Memory B cell (primary cell): ENCODE results near the gene NUTM2G.
"Not testable (repeated sequence)": the region's sequence is repeated elsewhere in the genome, so short reads cannot be mapped to it uniquely, and the experiment has no call there.

Experiments
- ATAC-seq: fragments of 150-1000 bp; cut with Tn5 transposase; 2 replicates; pipeline ENCODE4 v1.10.0; 2021; ENCODE audit warnings: low read depth, mild to moderate bottlenecking, moderate library complexity
- DNase-seq, 2 donors: peaks; one replicate each; pipeline ENCODE4 v3.0.0; 2022; ENCODE audit warnings: low spot score in 2 of 2
- H3K27ac Mint-ChIP-seq: one replicate; pipeline ENCODE4 v1.8.0; 2022; ENCODE audit warnings: mild to moderate bottlenecking, moderate library complexity, mixed read lengths
- H3K27me3 Mint-ChIP-seq: one replicate; pipeline ENCODE4 v1.8.0; 2022; ENCODE audit warnings: mixed read lengths
- H3K36me3 Mint-ChIP-seq: one replicate; pipeline ENCODE4 v1.8.0; 2022; ENCODE audit warnings: mild to moderate bottlenecking, mixed read lengths
- H3K4me1 Mint-ChIP-seq: one replicate; pipeline ENCODE4 v1.8.0; 2022; ENCODE audit warnings: mixed read lengths
- H3K4me3 Mint-ChIP-seq: one replicate; pipeline ENCODE4 v1.8.0; 2022; ENCODE audit warnings: mild to moderate bottlenecking, moderate library complexity, mixed read lengths
- H3K9me3 Mint-ChIP-seq: one replicate; pipeline ENCODE4 v1.8.0; 2022; ENCODE audit warnings: mixed read lengths

NUTM2G gene, protein sequence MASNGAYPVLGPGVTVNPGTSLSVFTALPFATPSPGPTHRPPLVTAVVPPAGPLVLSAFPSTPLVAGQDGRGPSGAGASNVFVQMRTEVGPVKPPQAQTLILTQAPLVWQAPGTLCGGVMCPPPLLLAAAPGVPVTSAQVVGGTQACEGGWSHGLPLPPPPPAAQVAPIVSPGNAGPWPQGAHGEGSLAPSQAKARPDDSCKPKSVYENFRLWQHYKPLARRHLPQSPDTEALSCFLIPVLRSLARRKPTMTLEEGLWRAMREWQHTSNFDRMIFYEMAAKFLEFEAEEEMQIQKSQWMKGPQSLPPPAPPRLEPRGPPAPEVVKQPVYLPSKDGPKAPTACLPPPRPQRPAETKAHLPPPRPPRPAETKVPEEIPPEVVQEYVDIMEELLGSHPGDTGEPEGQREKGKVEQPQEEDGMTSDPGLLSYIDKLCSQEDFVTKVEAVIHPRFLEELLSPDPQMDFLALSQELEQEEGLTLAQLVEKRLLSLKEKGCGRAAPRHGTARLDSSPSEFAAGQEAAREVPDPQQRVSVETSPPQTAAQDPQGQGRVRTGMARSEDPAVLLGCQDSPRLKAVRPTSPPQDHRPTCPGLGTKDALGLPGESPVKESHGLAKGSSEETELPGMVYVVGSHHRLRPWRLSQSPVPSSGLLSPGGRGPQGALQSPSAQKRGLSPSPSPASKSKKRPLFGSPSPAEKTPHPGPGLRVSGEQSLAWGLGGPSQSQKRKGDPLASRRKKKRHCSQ

DNA sequence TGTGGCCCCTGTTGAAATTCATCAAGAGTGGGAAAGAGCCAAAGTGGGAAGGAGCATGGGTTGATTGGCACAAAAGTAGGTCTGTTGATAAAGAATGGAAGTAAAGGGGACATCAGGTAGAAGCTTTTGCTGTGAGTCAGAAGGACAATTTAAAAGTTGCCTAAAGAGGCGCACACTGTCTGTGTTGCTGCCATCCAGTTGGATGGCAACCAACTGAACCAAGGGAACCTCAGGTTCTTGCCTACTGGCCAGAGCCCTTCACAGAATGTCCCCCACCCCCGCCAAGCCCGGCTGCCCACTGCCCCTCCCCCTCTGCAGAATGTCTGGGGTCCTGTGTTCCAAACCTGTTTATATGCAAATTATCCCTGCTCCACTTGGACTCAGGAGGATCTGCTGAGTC is at the start of gene NUTM2G:
Gene NUTM2G (plus strand): TSS at position 301 of the 400 bp plus-strand sequence. CDS start 182 bp downstream, outside the sequence.
- H3K27me3 Mint-ChIP-seq, DNase-seq, H3K36me3 Mint-ChIP-seq, H3K4me1 Mint-ChIP-seq, ATAC-seq, H3K9me3 Mint-ChIP-seq, H3K4me3 Mint-ChIP-seq: not testable (repeated sequence)
- peak within 1 kb of the TSS; percentile 45 for H3K27ac Mint-ChIP-seq

DNA sequence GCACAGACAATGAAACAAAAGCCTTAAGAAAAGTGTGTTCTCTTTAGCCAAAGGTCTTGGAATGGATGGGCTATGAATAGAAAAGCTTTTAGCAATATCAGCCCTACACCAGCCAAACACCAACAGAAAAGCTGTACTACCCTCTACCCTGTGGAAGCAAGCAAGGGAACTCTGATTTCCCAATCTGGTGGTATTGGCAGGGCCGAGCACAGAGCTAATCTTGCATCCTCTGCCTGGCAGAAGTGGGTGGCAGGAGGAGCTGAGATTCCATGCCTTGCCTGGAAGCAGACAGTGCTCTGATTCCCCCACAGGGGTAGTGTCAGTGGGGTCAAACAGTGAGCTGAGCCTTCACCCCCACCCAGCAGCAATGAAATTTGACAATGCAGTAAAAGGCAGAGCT is 44.7 kb upstream of the NUTM2G start:
- Mint-ChIP-seq H3K4me3 (no peak overlapping the region), H3K27me3 (no peaks in the 10 kb centered on the region), H3K36me3 (peaks cover 14% of the 10 kb centered on the region), H3K4me1 (peaks cover 2% of the 10 kb centered on the region), H3K27ac (no peak overlapping the region), H3K9me3 (peaks cover 11% of the 10 kb centered on the region)
- ATAC-seq, result no peak
- no peak for DNase-seq

DNA sequence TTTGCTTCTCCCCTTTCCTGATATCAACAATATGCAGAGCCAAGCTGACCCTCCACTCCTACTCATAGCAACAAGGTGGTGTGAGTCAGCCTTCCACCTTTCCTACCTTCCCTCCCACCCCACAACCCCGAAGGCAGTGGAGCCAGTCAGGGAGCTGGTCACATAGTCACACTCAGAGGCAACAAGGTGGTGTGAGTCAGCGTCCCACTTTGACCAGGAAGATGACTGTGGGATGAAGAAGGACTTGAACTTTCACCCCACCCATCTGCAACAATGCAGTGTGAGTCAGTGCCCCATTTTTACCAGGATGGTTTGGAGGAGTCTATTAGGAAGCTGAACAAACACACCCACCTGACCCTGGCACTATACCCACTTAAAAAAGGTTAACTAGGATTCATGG is 44.2 kb upstream of the NUTM2G start:
- Mint-ChIP-seq H3K4me3 (no peak overlapping the region), H3K9me3 (peaks cover 11% of the 10 kb centered on the region), H3K36me3 (peaks cover 14% of the 10 kb centered on the region), H3K27me3 (no peaks in the 10 kb centered on the region), H3K27ac (no peak overlapping the region), H3K4me1 (peaks cover 2% of the 10 kb centered on the region)
- DNase-seq, result no peak
- ATAC-seq, result no peak

DNA sequence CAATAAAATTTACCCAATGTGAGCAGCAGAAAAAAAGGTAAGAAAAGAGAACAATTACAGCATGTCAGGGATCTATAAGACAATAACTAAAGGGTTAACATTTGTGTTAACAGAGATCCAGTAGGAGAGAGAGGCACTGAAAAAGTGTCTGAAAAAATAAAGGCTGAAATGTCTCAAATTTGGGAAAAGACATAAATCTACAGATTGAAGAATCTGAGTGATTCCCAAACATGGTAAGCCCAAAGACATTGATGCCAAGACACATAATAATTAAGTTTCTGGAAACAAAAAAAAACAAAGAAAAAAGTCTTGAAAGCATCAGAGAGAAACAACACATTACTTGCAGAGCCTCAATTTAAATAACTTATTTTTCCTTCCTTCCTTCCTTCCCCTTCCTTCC is 43.2 kb upstream of the NUTM2G start:
- Mint-ChIP-seq H3K9me3 (peaks cover 11% of the 10 kb centered on the region), H3K27ac (peak overlapping the region; percentile 1), H3K4me3 (no peak overlapping the region), H3K36me3 (peaks cover 17% of the 10 kb centered on the region), H3K27me3 (no peaks in the 10 kb centered on the region), H3K4me1 (peaks cover 2% of the 10 kb centered on the region)
- DNase-seq (no peak), ATAC-seq (no peak)

DNA sequence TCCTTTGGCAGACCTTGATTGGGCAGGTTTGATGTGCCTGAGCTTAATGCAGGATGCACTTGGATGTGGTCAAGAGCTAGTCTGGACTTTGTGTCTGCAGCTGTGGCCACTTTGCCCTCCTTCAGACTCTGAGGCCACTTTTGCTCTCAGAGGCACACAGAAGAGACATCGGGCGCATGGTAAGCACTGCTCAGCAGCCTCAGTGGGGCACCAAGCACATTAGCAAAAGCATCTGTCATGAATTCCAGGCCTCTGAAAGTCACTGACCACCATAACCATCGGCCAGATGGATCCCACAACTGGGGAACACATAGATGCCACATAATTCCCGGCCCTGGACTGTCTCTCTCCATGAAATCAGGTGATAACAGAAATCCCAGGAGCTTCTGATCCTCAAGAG is 40.1 kb upstream of the NUTM2G start:
- H3K27me3 Mint-ChIP-seq, result no peaks in the 10 kb centered on the region
- DNase-seq (no peak), ATAC-seq (no peak)
- no peak overlapping the region for H3K4me3 Mint-ChIP-seq
- H3K4me1 Mint-ChIP-seq, result peaks cover 2% of the 10 kb centered on the region
- H3K27ac Mint-ChIP-seq, result no peak overlapping the region
- peaks cover 10% of the 10 kb centered on the region for H3K9me3 Mint-ChIP-seq
- H3K36me3 Mint-ChIP-seq, result peaks cover 27% of the 10 kb centered on the region

DNA sequence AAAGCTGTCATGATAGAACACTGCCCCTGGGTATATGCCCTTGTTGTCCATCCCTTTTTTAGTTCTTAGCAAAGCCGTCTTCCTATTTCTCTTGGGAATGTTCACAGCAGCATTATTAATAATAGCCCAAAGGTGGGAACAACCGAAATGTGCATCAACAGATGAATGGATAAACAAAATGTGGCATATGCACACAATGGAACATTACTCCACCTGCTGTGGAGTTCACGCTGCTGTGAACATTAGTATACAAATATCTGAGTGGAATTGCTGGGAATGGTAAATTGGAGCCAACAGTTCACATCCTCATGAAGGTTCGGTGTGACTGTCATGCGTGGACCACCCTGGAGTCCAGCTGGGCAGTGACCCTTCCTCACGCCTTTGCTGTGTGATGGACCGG is 36.5 kb upstream of the NUTM2G start:
- Mint-ChIP-seq H3K4me1 (no peaks in the 10 kb centered on the region), H3K4me3 (no peak overlapping the region), H3K36me3 (peaks cover 37% of the 10 kb centered on the region), H3K9me3 (peaks cover 5% of the 10 kb centered on the region), H3K27me3 (no peaks in the 10 kb centered on the region), H3K27ac (no peak overlapping the region)
- DNase-seq, result no peak
- ATAC-seq, result no peak

DNA sequence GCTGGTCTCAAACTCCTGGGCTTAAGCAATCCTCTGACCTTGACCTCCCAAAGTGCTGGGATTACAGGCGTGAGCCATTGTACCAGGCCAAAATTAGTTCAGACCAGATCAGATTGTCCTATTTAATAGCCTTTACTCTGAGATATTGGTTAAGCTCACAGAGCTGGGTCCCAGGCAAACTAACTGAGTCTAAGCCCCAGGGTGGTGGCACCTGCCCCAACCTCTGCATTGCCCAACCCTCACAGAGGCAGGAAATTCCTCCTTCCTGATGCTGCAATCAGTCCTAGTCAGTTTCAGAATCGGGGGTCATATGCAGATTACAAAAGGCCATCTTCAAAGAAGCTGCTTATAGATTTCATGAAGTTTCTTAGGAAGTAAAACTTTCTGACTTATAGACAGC is 28.6 kb upstream of the NUTM2G start:
- not testable (repeated sequence) for H3K4me1 Mint-ChIP-seq, H3K4me3 Mint-ChIP-seq, H3K27me3 Mint-ChIP-seq, H3K9me3 Mint-ChIP-seq, ATAC-seq, H3K27ac Mint-ChIP-seq, DNase-seq
- H3K36me3 Mint-ChIP-seq, result peaks cover 13% of the 10 kb centered on the region

DNA sequence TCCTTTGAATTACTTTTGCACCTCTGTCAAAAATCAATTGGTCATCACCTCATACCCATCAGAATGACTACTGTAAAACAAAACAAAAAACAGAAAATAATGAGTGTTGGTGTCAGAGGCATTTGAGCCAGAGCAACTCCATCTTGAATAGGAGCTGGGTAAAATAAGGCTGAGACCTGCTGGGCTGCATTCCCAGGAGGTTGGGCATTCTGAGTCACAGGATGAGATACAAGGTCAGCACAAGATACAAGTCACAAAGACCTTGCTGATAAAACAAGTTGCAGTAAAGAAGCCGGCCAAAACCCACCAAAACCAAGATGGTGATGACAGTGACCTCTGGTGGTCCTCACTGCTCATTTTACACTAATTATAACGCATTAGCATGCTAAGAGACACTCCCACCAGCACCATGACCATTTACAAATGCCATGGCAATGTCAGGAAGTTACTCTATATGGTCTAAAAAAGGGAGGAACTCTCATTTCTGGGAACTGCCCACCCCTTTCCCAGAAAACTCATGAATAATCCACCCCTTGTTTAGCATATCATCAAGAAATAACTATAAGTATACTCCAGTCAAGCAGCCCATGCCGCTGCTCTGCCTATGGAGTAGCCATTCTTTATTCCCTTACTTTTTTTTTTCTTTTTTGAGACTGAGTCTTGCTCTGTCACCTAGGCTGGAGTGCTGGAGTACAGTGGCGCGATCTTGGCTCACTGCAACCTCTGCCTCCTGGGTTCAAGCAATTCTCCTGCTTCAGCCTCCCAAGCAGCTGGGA is 23.5 kb upstream of the NUTM2G start:
- DNase-seq, H3K36me3 Mint-ChIP-seq, ATAC-seq, H3K9me3 Mint-ChIP-seq, H3K27me3 Mint-ChIP-seq, H3K4me1 Mint-ChIP-seq, H3K4me3 Mint-ChIP-seq, H3K27ac Mint-ChIP-seq: not testable (repeated sequence)

DNA sequence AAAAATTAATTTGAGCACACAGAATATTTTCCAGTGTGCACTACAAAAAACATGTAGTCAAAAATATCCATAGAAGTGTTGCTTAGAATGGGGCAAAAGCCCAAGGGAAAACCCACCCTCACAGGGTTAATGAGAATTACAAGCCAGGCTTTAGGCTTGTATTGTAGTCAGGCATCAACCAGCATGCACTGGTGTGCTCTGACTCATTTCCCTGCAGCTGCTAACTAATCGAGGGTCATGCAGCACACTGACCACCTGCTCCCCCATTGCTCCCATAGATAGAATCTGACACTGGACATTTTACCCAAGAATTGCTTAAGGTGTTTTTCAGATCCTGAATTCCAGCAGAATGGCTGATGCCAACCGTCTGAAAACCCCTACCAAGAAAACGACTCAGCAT is 20.2 kb upstream of the NUTM2G start:
- not testable (repeated sequence) for H3K4me3 Mint-ChIP-seq, H3K27me3 Mint-ChIP-seq, ATAC-seq, DNase-seq, H3K36me3 Mint-ChIP-seq, H3K9me3 Mint-ChIP-seq, H3K27ac Mint-ChIP-seq, H3K4me1 Mint-ChIP-seq

DNA sequence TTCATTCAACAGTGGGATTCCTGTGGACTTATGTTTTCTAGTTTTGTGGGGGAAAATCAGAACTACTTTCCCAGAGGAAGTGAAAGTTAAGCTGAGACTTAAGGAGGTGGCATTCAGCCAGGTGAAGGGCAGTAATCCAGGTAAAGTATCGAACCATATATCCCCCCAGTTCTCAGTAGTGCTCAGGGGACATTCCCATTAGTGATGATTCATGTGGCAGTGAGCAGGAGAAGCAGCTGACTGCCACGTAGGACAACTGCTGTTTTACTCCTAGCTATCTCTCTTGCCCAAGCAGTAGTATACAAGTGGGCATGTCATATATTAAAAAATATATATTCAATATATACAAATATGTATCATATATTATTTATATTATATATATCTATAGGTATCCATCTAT is 13.1 kb upstream of the NUTM2G start:
- H3K9me3 Mint-ChIP-seq, H3K4me3 Mint-ChIP-seq, H3K36me3 Mint-ChIP-seq, H3K27ac Mint-ChIP-seq, H3K4me1 Mint-ChIP-seq, ATAC-seq, DNase-seq, H3K27me3 Mint-ChIP-seq: not testable (repeated sequence)

DNA sequence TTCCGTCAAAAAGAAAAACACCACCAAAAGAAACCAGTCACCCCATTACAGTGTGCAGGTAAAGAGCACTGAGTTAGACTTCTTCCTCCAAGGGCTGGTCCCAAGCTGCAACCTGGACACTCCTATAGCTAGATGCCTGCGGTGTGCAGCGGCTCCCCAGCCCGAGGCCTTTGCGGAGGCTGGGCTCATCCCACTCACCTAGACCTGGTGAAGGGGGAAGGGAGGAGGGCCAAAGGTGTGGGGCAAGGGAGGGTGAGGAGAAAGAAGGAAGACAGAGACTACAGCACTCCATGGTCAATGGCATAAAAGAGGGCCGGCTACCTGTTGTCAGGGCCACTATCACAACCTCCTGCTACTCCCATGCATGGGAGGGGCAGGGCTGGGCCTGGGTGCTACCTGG is 12.1 kb upstream of the NUTM2G start:
- H3K27ac Mint-ChIP-seq, H3K27me3 Mint-ChIP-seq, ATAC-seq, H3K4me1 Mint-ChIP-seq, H3K4me3 Mint-ChIP-seq, H3K36me3 Mint-ChIP-seq, DNase-seq, H3K9me3 Mint-ChIP-seq: not testable (repeated sequence)

DNA sequence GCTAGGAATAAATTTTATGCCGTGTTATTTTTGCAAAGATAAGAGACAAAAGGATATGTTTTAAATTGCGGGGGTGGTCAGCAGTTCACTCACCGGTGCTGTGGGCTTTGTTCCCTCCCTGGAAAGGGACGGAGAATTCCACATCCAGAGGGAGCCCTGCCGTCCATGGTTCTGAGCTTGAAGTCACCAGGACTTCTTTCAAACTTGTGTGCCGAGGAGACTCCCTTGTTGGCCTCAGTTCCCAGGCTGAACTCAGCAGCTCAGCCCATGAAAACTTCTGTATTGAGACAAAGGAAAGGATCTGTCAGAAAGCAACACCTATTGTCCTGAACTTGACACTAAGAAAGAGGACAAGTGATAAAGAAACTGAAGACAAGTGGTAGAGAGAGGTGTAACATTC is 10.1 kb upstream of the NUTM2G start:
- H3K27me3 Mint-ChIP-seq, H3K9me3 Mint-ChIP-seq, ATAC-seq, H3K36me3 Mint-ChIP-seq, H3K4me1 Mint-ChIP-seq, H3K4me3 Mint-ChIP-seq, H3K27ac Mint-ChIP-seq, DNase-seq: not testable (repeated sequence)

DNA sequence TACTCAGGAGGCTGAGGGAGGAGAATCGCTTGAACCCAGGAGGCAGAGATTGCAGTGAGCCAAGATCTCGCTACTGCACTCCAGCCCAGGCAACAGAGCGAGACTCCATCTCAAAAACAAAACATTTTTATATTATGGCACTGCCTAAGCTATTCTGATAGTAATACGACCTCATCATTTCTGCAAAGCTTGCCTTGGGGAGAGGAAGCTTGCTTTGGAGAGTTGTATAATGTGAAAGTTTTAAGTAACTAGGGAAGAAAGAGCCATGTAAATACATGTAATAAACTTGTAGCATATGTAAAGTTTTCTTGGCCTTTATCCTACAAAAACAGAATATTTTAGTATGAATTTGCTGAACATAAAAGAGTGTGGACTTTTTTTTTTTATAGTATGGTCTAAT is 7.8 kb upstream of the NUTM2G start:
- not testable (repeated sequence) for H3K27ac Mint-ChIP-seq, H3K4me1 Mint-ChIP-seq, DNase-seq, ATAC-seq, H3K4me3 Mint-ChIP-seq, H3K36me3 Mint-ChIP-seq, H3K27me3 Mint-ChIP-seq, H3K9me3 Mint-ChIP-seq

DNA sequence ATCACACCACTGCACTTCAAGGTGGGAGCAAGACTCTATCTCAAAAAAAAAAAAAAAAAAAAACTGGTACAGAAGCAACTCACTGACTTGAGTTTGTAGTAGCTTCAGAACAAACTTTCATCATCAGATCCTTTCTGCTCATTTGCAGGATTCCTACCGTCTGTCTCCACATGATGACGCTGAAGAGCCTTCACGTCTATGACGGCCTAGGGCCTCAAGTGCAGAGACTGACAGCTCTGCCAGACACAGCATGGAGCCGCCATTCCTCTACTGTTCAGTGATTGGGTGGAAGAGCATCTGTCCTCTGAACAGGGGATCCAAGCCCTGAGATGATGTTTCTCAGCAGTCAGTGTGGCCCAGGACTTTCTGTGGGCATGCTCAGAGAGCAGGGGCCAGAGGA is 3.1 kb upstream of the NUTM2G start:
- not testable (repeated sequence) for ATAC-seq, H3K9me3 Mint-ChIP-seq, DNase-seq, H3K27ac Mint-ChIP-seq, H3K4me1 Mint-ChIP-seq, H3K36me3 Mint-ChIP-seq, H3K27me3 Mint-ChIP-seq, H3K4me3 Mint-ChIP-seq
